Common myeloid progenitor, CD34-positive (primary cell): ENCODE results near the gene SUMF1.
"Not testable (repeated sequence)": the region's sequence is repeated elsewhere in the genome, so short reads cannot be mapped to it uniquely, and the experiment has no call there.

ENCODE experiments used
- CTCF ChIA-PET: fragments of 350-600 bp; sonication (Branson Sonifier 250); formaldehyde crosslinking; loops from one replicate; lab custom pipeline; 2021; ENCODE audit warnings: antibody characterized with exemption; lab: Charles Lee
- POLR2A ChIA-PET: fragments of 350-600 bp; sonication (Branson Sonifier 250); formaldehyde crosslinking; loops from one replicate; lab custom pipeline; 2021; ENCODE audit warnings: antibody characterized with exemption; lab: Charles Lee
- DNase-seq, 3 donors: peaks; one replicate each; pipeline versions ENCODE4 v3.0.0 to v3.0.0-alpha.2; 2013
- H3K27ac ChIP-seq, 2 experiments: 1 replicate in 1 of 2; 2 replicates in 1 of 2; pipeline ENCODE4 v1.7.0; 2013; ENCODE audit warnings: inconsistent platforms in 2 of 2, low read length in 2 of 2, mild to moderate bottlenecking in 2 of 2, low read depth in 1 of 2, moderate library complexity in 1 of 2; ENCODE audit not compliant: severe bottlenecking in 2 of 2, insufficient read depth in 1 of 2, poor library complexity in 1 of 2
- H3K27me3 ChIP-seq, 5 experiments: replicated peaks in 2 of 5; 1 replicate in 3 of 5; 2 replicates in 2 of 5; pipeline versions ENCODE4 v1.6.1 to v1.7.0; 2013; ENCODE audit warnings: low read length in 4 of 5, mild to moderate bottlenecking in 2 of 5, moderate library complexity in 2 of 5, inconsistent platforms in 1 of 5; ENCODE audit not compliant: insufficient read depth in 5 of 5, control insufficient read depth in 4 of 5
- H3K36me3 ChIP-seq, 4 experiments: 1 replicate in 2 of 4; 2 replicates in 2 of 4; pipeline versions ENCODE4 v1.6.1 to v1.7.0; 2013; ENCODE audit warnings: low read length in 3 of 4, control low read depth in 1 of 4, mild to moderate bottlenecking in 1 of 4; ENCODE audit not compliant: control insufficient read depth in 4 of 4, insufficient read depth in 4 of 4
- H3K4me1 ChIP-seq, 4 experiments: 1 replicate in 3 of 4; 2 replicates in 1 of 4; pipeline versions ENCODE4 v1.6.1 to v1.7.1; 2013; ENCODE audit warnings: low read length in 3 of 4, mild to moderate bottlenecking in 3 of 4, control low read depth in 1 of 4, inconsistent platforms in 1 of 4, moderate library complexity in 1 of 4; ENCODE audit not compliant: control insufficient read depth in 4 of 4, insufficient read depth in 4 of 4; ENCODE audit errors: control extremely low read depth in 1 of 4
- H3K4me3 ChIP-seq, 7 experiments: 1 replicate in 4 of 7; 2 replicates in 3 of 7; pipeline versions ENCODE4 v1.5.1 to v1.7.0; 2013; ENCODE audit warnings: mild to moderate bottlenecking in 7 of 7, low read length in 6 of 7, moderate library complexity in 6 of 7, inconsistent platforms in 2 of 7, low read depth in 2 of 7, control low read depth in 1 of 7; ENCODE audit not compliant: insufficient read depth in 4 of 7, control insufficient read depth in 1 of 7; ENCODE audit errors: extremely low read depth in 1 of 7
- H3K9me3 ChIP-seq, 5 experiments: 1 replicate in 4 of 5; 2 replicates in 1 of 5; pipeline versions ENCODE4 v1.6.1 to v1.7.1; 2013; ENCODE audit warnings: low read length in 4 of 5, mild to moderate bottlenecking in 2 of 5, inconsistent platforms in 1 of 5, low read depth in 1 of 5, moderate library complexity in 1 of 5; ENCODE audit not compliant: control insufficient read depth in 4 of 5, insufficient read depth in 2 of 5; ENCODE audit errors: control extremely low read depth in 1 of 5
- WGBS: methylation state at CpG from one replicate; pipeline ENCODE4 v1.1.5; 2013; ENCODE audit not compliant: insufficient coverage; 5-methylcytosine and 5-hydroxymethylcytosine counted together

Gene SUMF1

DNA sequence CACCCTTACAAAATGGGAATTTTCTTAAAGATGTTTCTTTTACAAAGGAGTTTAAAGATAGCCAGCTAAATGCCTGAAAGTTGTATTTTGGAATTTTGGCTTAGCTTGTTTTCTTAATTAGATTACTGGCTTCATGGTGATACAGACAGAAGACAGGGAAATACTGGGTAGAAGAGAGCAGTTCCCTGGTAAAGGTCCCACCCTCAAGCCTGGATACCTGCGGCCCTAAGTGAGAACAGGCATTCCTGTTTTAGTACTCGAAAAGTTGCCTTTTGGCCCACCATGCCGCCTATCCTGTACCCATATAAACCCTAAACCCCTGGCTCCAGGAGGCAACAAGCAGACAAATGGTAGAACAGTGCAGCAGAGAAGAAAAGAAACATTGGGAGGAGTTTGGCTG, 134.5 kb downstream of the SUMF1 start:
- ChIA-PET POLR2A (no interaction called here), CTCF (interaction anchor here (1.3 to 1.9 kb wide), 3 partner anchors 10 to 301 kb away, joined by 3 to 5 read pairs (median 4); no protein-coding TSS in a partner anchor)
- 86% methylated on average over 3 of the region's 3 CpGs for WGBS

DNA sequence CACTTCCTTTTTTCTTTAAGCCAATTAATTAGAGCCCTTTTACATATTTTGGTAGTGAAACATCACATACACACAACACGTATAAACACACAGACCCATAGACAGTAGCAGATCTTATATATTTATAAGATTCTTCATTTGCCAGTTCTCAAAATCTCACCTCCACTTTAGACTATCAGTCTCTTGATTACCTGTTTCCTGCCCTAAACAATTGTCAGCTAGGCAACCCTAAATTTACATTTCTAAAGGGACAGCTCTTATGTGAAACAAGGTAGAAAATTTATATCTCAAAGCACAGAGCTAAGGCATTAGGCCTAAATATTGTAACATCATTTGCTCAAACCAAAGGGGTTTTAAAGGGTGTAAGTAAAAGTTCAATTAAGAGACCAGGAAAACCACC, 135.0 kb downstream of the SUMF1 start:
- H3K36me3 ChIP-seq = no peaks in the 10 kb centered on the region
- ChIA-PET POLR2A (no interaction called here), CTCF (interaction anchor here (1.3 to 1.9 kb wide), 3 partner anchors 11 to 301 kb away, joined by 3 to 5 read pairs (median 4); no protein-coding TSS in a partner anchor)
- WGBS = no CpG with 5 or more reads among the region's 1 CpG
- no peak overlapping the region for H3K27ac ChIP-seq
- H3K4me3 ChIP-seq = no peak overlapping the region
- no peak for DNase-seq
- H3K4me1 ChIP-seq = no peaks in the 10 kb centered on the region
- peaks cover 4 to 21% (median 6%) of the 10 kb centered on the region in 5 experiments for H3K9me3 ChIP-seq
- no peaks in the 10 kb centered on the region for H3K27me3 ChIP-seq

More for the DNA sequence above, 134.5 kb downstream of the SUMF1 start:
- no peak for DNase-seq
- Histone ChIP-seq H3K27ac (no peak overlapping the region), H3K4me3 (no peak overlapping the region), H3K27me3 (no peaks in the 10 kb centered on the region), H3K9me3 (peaks cover 0 to 17% (median 6%) of the 10 kb centered on the region in 5 experiments), H3K36me3 (no peaks in the 10 kb centered on the region), H3K4me1 (no peaks in the 10 kb centered on the region)

DNA sequence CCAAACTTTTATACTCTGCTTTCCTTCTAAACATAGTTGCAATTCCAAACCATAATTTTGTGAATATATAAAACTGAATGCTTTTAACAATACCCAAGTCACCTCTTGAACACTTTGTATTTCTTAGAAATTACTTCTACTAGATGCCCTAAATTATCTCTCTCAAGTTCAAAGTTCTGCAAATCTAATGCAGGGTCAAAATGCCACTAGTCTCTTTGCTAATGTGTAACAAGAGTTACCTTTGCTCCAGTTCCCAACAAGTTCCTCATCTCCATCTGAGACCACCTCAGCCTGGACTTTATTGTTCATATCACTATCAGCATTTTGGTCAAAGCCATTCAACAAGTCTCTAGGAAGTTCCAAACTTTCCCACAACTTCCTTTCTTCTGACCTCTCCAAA, 137.3 kb downstream of the SUMF1 start:
- DNase-seq, H3K36me3 ChIP-seq, H3K4me1 ChIP-seq, H3K4me3 ChIP-seq, CTCF ChIA-PET, POLR2A ChIA-PET, H3K27ac ChIP-seq, H3K27me3 ChIP-seq: not testable (repeated sequence)
- peaks cover 4 to 24% (median 8%) of the 10 kb centered on the region in 5 experiments for H3K9me3 ChIP-seq

DNA sequence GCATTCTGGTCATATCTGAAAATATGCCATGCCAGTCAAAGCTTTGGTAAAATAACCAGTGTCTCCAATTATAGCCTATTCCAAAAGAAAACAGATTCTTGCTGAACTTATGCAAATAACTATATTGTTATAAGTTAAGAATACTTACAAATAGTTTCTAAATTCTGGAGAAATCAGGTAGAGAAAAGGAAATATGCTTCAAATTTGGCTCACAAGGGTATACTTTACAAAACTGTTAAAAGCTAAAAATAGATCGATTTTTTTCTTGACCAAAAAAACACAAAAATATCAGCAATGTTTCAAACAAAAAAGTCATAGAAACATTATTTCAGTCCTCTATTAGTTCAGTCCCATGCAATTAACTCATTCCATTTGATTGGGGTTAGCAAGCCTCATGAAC, 140.2 kb downstream of the SUMF1 start:
- peaks cover 2 to 16% (median 10%) of the 10 kb centered on the region in 4 experiments for H3K4me1 ChIP-seq
- DNase-seq = peak in 1 of 3 donors; percentile 39
- no peak overlapping the region for H3K4me3 ChIP-seq
- 100% methylated on average over 1 of the region's 1 CpG for WGBS
- H3K27ac ChIP-seq = no peak overlapping the region
- no peaks in the 10 kb centered on the region for H3K27me3 ChIP-seq
- CTCF ChIA-PET = interaction anchor here (0.7 kb wide), 1 partner anchor 1150 kb away, joined by 3 read pairs; no protein-coding TSS in a partner anchor
- POLR2A ChIA-PET = no interaction called here
- H3K36me3 ChIP-seq = no peaks in the 10 kb centered on the region
- H3K9me3 ChIP-seq = peaks cover 4 to 24% (median 8%) of the 10 kb centered on the region in 5 experiments

DNA sequence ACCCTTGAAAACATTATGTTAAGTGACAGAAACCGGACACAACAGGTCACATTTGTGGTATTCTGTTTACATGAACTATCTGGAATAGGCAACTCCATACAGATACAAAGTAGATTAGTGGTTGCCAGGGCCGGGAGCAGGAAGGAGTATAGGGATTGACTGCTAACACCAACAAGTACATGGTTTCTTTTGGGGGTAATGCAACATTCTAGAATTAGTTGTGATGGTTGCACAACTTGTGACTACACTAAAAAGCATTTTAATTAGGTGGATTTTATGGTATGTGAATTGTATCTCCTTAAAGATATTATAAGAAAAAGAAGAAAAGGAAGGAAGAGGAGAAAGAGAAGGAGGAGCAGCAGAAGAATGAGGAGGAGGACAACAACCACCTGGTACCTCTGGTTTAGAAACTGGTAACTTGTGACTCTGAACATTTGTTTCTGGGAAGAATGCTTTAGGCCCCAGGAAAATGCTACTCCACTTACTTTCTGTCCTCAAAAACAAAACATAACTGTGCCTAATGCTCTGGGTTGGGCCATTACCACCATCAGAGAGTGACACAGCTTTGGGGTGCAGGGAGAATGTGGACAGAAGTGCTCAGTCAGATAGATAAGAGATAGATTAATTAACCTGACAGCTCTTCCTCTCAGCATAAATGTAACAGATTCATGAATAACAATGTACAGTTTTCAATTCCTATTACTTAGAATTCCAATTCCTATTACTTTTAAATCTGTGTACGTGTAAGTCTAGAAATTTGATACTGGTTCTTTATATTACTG, 143.6 kb downstream of the SUMF1 start:
- POLR2A ChIA-PET = no interaction called here
- H3K4me3 ChIP-seq = no peak overlapping the region
- CTCF ChIA-PET = interaction anchor here (0.8 to 2.8 kb wide), 3 partner anchors 10 to 259 kb away, joined by 3 to 6 read pairs (median 4); no protein-coding TSS in a partner anchor
- H3K9me3 ChIP-seq = peaks cover 0 to 14% (median 4%) of the 10 kb centered on the region in 5 experiments
- H3K27ac ChIP-seq = no peak overlapping the region
- H3K27me3 ChIP-seq = no peaks in the 10 kb centered on the region
- peak in 2 of 3 donors; percentile 15 to 40 for DNase-seq
- H3K4me1 ChIP-seq = peaks cover 14 to 34% (median 17%) of the 10 kb centered on the region in 4 experiments
- peaks cover 0 to 4% (median 1%) of the 10 kb centered on the region in 4 experiments for H3K36me3 ChIP-seq
- 100% methylated on average over 1 of the region's 3 CpGs for WGBS

DNA sequence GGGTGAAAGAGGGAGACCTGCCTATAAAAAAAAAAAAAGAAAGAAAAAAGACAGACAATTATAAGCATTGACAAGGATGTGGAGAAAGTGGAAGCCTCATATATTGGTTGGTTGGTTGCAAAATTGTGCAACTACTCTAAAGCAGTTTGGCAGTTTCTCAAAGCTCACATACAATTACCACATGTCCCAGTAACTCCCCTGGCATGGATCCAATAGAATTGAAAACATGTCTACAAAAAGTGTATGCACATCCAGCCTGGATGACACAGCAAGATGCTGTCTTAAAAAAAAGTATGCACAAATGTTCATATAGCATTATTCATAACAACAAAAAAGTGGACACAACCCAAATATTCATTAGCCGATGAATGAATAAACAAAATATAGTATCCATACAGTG, 144.4 kb downstream of the SUMF1 start:
- CTCF ChIA-PET = interaction anchor here (0.8 to 2.8 kb wide), 3 partner anchors 9 to 260 kb away, joined by 3 to 6 read pairs (median 4); no protein-coding TSS in a partner anchor
- WGBS = no CpG with 5 or more reads among the region's 1 CpG
- POLR2A ChIA-PET = no interaction called here

DNA sequence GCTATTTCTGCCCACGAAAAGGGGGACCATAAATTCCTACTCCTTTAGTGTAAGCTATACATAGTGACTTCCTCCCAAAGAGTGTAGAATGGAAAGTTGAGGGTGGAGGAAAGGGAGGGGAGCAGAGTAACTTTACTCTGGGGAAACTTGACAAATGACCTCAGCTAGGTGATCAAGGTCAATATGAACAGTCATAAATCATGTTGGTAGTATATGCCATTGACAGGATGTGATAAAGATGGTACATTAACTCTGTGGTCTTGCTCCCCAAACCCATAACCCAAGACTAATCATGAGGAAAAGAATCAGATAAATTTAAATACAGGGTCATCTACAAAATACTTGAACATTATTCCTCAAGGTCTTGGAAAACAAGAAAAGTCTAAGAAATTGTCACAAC, 145.3 kb downstream of the SUMF1 start:
- H3K9me3 ChIP-seq = peaks cover 0 to 4% (median 0%) of the 10 kb centered on the region in 5 experiments
- no peaks in the 10 kb centered on the region for H3K27me3 ChIP-seq
- peaks cover 14 to 34% (median 17%) of the 10 kb centered on the region in 4 experiments for H3K4me1 ChIP-seq
- POLR2A ChIA-PET = no interaction called here
- CTCF ChIA-PET = interaction anchor here (1.3 to 2.8 kb wide), 2 partner anchors 8 to 29 kb away, joined by 3 to 6 read pairs; no protein-coding TSS in a partner anchor
- WGBS = no CpG with 5 or more reads among the region's 1 CpG
- peaks cover 2 to 18% (median 10%) of the 10 kb centered on the region in 4 experiments for H3K36me3 ChIP-seq
- DNase-seq = peak in 1 of 3 donors; percentile 23
- H3K27ac ChIP-seq = no peak overlapping the region
- no peak overlapping the region for H3K4me3 ChIP-seq

More for the DNA sequence above, 144.4 kb downstream of the SUMF1 start:
- H3K27me3 ChIP-seq = no peaks in the 10 kb centered on the region
- H3K4me3 ChIP-seq = no peak overlapping the region
- peaks cover 0 to 11% (median 4%) of the 10 kb centered on the region in 5 experiments for H3K9me3 ChIP-seq
- H3K4me1 ChIP-seq = peaks cover 14 to 34% (median 17%) of the 10 kb centered on the region in 4 experiments
- H3K27ac ChIP-seq = no peak overlapping the region
- peak; percentile 38 to 86 (median 80) for DNase-seq
- peaks cover 0 to 10% (median 5%) of the 10 kb centered on the region in 4 experiments for H3K36me3 ChIP-seq
